Activated B cell treated with CpG ODN at 0.5 μM for 24 hours (primary cell): ENCODE results near the gene ROPN1B. TPM values are rescaled to one million over a fixed set of nuclear protein-coding genes. Genes with fewer than 3 reads are reported as not detected.

Experiments
- ATAC-seq: fragments of 200-7000 bp; cut with Tn5 transposase; one replicate; pipeline ENCODE4 v1.10.0; 2021; ENCODE audit warnings: low read depth, mild to moderate bottlenecking, moderate library complexity
- CTCF ChIA-PET: fragments of 350-600 bp; sonication (Branson Sonifier 250); formaldehyde crosslinking; loops from one replicate; lab custom pipeline; 2021; ENCODE audit warnings: antibody characterized with exemption; lab: Charles Lee
- POLR2A ChIA-PET: fragments of 350-600 bp; sonication (Branson Sonifier 250); formaldehyde crosslinking; loops from one replicate; lab custom pipeline; 2021; ENCODE audit warnings: antibody characterized with exemption; lab: Charles Lee
- DNase-seq: peaks from one replicate; pipeline ENCODE4 v3.0.0; 2022
- H3K27ac Mint-ChIP-seq: one replicate; pipeline ENCODE4 v1.8.0; 2020; ENCODE audit warnings: mixed read lengths
- H3K27me3 Mint-ChIP-seq: one replicate; pipeline ENCODE4 v1.8.0; 2021; ENCODE audit warnings: mixed read lengths
- H3K36me3 Mint-ChIP-seq: one replicate; pipeline ENCODE4 v1.8.0; 2021; ENCODE audit warnings: low read depth, mixed read lengths
- H3K4me1 Mint-ChIP-seq: one replicate; pipeline ENCODE4 v1.8.0; 2021; ENCODE audit warnings: mixed read lengths
- H3K4me3 Mint-ChIP-seq: one replicate; pipeline ENCODE4 v1.8.0; 2020; ENCODE audit warnings: mild to moderate bottlenecking, mixed read lengths
- H3K9me3 Mint-ChIP-seq: one replicate; pipeline ENCODE4 v1.8.0; 2020; ENCODE audit warnings: mixed read lengths
- intact Hi-C: fragments of 100-400 bp; cut with micrococcal nuclease; formaldehyde crosslinking; loops from one replicate; pipeline ENCODE4 v1.15.1; 2024
- total RNA-seq: library from RNA; stranded (reverse); gene quantifications from 2 replicates; pipeline ENCODE4 v1.2.3, GENCODE V29; 2022
- TF ChIP-seq, protein P1 (sequence below): fragments of 200-600 bp; IDR thresholded peaks from one replicate; pipeline ENCODE4 v1.8.0; 2022; ENCODE audit warnings: antibody characterized with exemption, mild to moderate bottlenecking

ROPN1B gene
- total RNA-seq, 1 donor from 2014 or later, result not detected

DNA sequence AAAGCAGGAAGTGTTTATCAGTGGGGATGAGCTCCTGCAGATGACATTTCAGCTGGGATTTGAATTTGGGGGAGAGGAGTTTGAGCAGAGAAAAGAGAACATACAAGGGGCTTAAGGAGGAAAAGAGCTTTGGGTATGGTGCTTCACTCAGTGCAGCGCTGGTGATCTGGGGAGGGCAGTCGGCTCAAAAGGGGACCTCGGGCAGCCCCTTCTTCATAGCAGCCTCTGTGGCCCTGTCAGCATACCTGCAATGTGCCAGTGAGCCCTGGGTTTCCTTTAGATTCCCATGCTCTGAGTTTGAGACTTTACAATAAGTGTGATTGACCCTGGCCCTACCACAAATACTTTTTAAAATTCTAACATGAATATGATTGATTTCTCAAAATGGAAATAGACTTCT lies 40.2 kb downstream of the ROPN1B start:
- no peak overlapping the region for H3K27ac Mint-ChIP-seq
- TF ChIP-seq, protein P1, sequence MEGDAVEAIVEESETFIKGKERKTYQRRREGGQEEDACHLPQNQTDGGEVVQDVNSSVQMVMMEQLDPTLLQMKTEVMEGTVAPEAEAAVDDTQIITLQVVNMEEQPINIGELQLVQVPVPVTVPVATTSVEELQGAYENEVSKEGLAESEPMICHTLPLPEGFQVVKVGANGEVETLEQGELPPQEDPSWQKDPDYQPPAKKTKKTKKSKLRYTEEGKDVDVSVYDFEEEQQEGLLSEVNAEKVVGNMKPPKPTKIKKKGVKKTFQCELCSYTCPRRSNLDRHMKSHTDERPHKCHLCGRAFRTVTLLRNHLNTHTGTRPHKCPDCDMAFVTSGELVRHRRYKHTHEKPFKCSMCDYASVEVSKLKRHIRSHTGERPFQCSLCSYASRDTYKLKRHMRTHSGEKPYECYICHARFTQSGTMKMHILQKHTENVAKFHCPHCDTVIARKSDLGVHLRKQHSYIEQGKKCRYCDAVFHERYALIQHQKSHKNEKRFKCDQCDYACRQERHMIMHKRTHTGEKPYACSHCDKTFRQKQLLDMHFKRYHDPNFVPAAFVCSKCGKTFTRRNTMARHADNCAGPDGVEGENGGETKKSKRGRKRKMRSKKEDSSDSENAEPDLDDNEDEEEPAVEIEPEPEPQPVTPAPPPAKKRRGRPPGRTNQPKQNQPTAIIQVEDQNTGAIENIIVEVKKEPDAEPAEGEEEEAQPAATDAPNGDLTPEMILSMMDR, result no peak
- H3K4me3 Mint-ChIP-seq, result no peak overlapping the region
- POLR2A ChIA-PET, result no interaction called here
- H3K27me3 Mint-ChIP-seq, result no peaks in the 10 kb centered on the region
- peaks cover 8% of the 10 kb centered on the region for H3K9me3 Mint-ChIP-seq
- H3K4me1 Mint-ChIP-seq, result no peaks in the 10 kb centered on the region
- intact Hi-C loops, result no loop called here
- no peak for DNase-seq
- no peak for ATAC-seq
- peaks cover 76% of the 10 kb centered on the region for H3K36me3 Mint-ChIP-seq
- CTCF ChIA-PET, result no interaction called here

DNA sequence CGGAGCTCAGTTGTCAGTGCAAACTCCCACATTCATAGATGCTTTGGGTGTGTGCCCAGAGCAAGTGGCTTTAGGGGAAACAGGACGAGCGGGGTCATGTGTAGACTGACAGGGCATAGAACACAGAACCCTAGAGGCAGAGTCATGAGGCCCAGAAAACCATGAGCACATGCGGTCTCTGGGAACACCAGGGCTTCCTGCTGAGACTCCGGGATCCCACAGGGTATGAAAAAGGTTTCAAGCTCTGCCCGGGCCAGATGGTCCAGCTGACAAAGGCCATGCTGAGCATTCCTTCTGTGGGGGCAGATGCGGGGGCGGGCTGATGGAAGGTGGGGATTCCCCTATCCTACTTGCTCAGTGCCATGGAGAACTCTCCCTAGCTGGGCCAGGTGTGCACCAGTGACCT lies 44.8 kb downstream of the ROPN1B start:
- intact Hi-C loops, result no loop called here
- Mint-ChIP-seq H3K4me3 (no peak overlapping the region), H3K9me3 (peaks cover 8% of the 10 kb centered on the region), H3K27ac (no peak overlapping the region), H3K27me3 (no peaks in the 10 kb centered on the region), H3K36me3 (peaks cover 71% of the 10 kb centered on the region), H3K4me1 (no peaks in the 10 kb centered on the region)
- DNase-seq, result no peak
- TF ChIP-seq, protein P1, result no peak
- ChIA-PET CTCF (no interaction called here), POLR2A (no interaction called here)
- ATAC-seq, result no peak

DNA sequence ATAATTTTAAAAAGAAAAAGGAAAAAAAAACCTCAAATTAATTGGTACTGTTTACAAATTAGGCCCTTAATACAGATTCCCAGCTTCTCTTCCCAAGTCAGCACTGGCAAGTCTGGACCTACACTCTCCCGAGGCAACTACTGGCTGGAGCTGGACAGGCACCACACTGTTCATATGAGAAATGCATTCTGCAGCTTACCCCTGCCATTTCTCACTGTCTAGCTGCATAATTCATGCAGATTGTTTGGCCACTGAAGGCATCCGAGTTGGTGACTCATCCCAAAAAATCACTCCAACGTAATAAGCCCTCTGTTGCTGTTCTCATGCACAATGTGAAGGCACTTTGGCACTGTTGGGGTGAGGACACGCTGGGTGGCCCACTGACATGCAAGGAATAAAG lies 45.3 kb downstream of the ROPN1B start:
- no peaks in the 10 kb centered on the region for H3K4me1 Mint-ChIP-seq
- no peak overlapping the region for H3K27ac Mint-ChIP-seq
- CTCF ChIA-PET, result no interaction called here
- H3K27me3 Mint-ChIP-seq, result no peaks in the 10 kb centered on the region
- H3K4me3 Mint-ChIP-seq, result no peak overlapping the region
- peaks cover 71% of the 10 kb centered on the region for H3K36me3 Mint-ChIP-seq
- POLR2A ChIA-PET, result no interaction called here
- peaks cover 8% of the 10 kb centered on the region for H3K9me3 Mint-ChIP-seq
- TF ChIP-seq, protein P1, result no peak
- no peak for DNase-seq
- no peak for ATAC-seq
- intact Hi-C loops, result no loop called here

DNA sequence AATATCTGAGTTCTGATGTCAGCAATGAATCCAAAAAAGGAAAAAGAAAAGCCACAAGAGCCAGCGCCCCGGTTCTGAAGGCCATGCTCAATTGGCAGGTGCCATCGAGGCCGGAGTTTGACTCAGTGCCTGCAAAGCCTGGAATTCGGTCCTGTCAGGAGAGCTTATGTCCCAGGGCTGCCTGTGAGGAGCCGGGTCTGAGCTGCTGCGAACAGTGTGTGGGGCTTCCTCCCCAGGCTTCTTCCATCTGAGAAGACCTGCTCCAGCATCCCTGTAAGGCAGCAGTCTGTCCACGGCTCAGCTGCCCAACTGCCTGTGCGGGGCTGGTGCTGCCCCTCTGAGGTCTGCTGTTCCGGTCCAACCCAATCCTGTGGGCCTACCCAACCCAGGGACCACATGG lies 46.1 kb downstream of the ROPN1B start:
- H3K4me1 Mint-ChIP-seq, result no peaks in the 10 kb centered on the region
- H3K9me3 Mint-ChIP-seq, result peaks cover 8% of the 10 kb centered on the region
- H3K4me3 Mint-ChIP-seq, result no peak overlapping the region
- ChIA-PET CTCF (no interaction called here), POLR2A (no interaction called here)
- TF ChIP-seq, protein P1, result no peak
- ATAC-seq (no peak), DNase-seq (no peak)
- no peak overlapping the region for H3K27ac Mint-ChIP-seq
- peaks cover 64% of the 10 kb centered on the region for H3K36me3 Mint-ChIP-seq
- intact Hi-C loops, result no loop called here
- no peaks in the 10 kb centered on the region for H3K27me3 Mint-ChIP-seq

DNA sequence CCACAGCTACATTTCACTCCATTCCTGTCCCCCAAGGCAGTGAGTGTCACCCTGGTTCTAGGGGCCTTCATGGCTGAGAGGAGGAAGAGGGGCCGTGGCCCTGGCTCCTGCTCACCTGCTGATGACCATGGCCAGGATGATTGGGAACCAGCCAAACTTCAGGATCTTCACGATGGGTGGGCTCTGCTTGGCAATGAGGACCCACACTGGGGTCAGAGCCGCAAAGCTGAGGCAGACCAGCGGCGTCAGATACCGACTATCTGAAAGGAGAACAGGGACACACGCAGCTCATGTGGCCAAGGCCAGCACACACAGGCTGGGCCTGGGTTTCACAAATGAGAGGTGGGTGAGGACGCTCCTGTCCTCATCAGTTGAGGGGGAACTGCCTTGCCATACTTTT lies 47.6 kb downstream of the ROPN1B start:
- intact Hi-C loops, result no loop called here
- Mint-ChIP-seq H3K4me1 (no peaks in the 10 kb centered on the region), H3K27ac (no peak overlapping the region), H3K4me3 (no peak overlapping the region), H3K9me3 (no peaks in the 10 kb centered on the region), H3K27me3 (no peaks in the 10 kb centered on the region), H3K36me3 (peaks cover 63% of the 10 kb centered on the region)
- POLR2A ChIA-PET, result interaction anchor here (0.5 kb wide), 1 partner anchor 199 kb away, joined by 6 read pairs; no protein-coding TSS in a partner anchor
- TF ChIP-seq, protein P1, result no peak
- DNase-seq (no peak), ATAC-seq (no peak)
- CTCF ChIA-PET, result no interaction called here
